ENCODE data around the gene RAD9A.

The RAD9A gene

GRCh38 chr11:67437082-67437808 lies 45.5 kb downstream of the RAD9A start, which contains the start of gene PTPRCAP:
TSS of gene PTPRCAP (minus strand) at chr11:67437682. CDS start at chr11:67437619, 63 bp downstream.
- DNase-seq (ENCODE audit: extremely low read depth, low read depth): no peak
- TF ChIP-seq CTCF (IDR thresholded peaks at IDR 0.05; ENCODE audit: low read depth, low read length, missing control alignments): no peak
- H3K4me3 ChIP-seq (replicated peaks; ENCODE audit: low read depth, low read length): no peak within 1 kb of the TSS

- H3K4me3 ChIP-seq (replicated peaks; ENCODE audit: low read depth, low read length): no peak overlapping the region
- DNase-seq (ENCODE audit: extremely low read depth, low read depth): no peak
These were observed 46.0 kb downstream of the RAD9A start for GRCh38 chr11:67437809-67438157.

GRCh38 chr11:67438158-67438902 lies 46.5 kb downstream of the RAD9A start:
- no peak overlapping the region for H3K4me3 ChIP-seq (replicated peaks; ENCODE audit: low read depth, low read length)
- DNase-seq (ENCODE audit: extremely low read depth, low read depth): no peak
- TF ChIP-seq CTCF (IDR thresholded peaks at IDR 0.05; ENCODE audit: low read depth, low read length, missing control alignments): no peak

More at GRCh38 chr11:67437809-67438157, 46.0 kb downstream of the RAD9A start:
- no peak for TF ChIP-seq CTCF (IDR thresholded peaks at IDR 0.05; ENCODE audit: low read depth, low read length, missing control alignments)

- peak; percentile 5 for TF ChIP-seq CTCF (IDR thresholded peaks at IDR 0.05; ENCODE audit: low read depth, low read length, missing control alignments)
- DNase-seq (ENCODE audit: extremely low read depth, low read depth): no peak
These were observed 47.8 kb downstream of the RAD9A start for GRCh38 chr11:67439321-67440228.

GRCh38 chr11:67440229-67441097 lies 48.7 kb downstream of the RAD9A start:
- H3K4me3 ChIP-seq (replicated peaks; ENCODE audit: low read depth, low read length): no peak overlapping the region
- no peak for TF ChIP-seq CTCF (IDR thresholded peaks at IDR 0.05; ENCODE audit: low read depth, low read length, missing control alignments)
- DNase-seq (ENCODE audit: extremely low read depth, low read depth): no peak

More at GRCh38 chr11:67439321-67440228, 47.8 kb downstream of the RAD9A start:
- H3K4me3 ChIP-seq (replicated peaks; ENCODE audit: low read depth, low read length): no peak overlapping the region

All from HFF-Myc (cell line).